A549 treated with CORT108297 at 1 μM for 4 hours (cell line): ENCODE data around the gene ANKMY1. TPM values are rescaled to one million over a fixed set of nuclear protein-coding genes. Genes with fewer than 3 reads are reported as not detected.

Experiments
- total RNA-seq: library from RNA; stranded (reverse); fragments of 200-300 nt; extraction: Qiagen RNA extraction; gene quantifications from 5 replicates; pipeline ENCODE4 v1.2.3, GENCODE V29; 2022

The ANKMY1 gene, protein sequence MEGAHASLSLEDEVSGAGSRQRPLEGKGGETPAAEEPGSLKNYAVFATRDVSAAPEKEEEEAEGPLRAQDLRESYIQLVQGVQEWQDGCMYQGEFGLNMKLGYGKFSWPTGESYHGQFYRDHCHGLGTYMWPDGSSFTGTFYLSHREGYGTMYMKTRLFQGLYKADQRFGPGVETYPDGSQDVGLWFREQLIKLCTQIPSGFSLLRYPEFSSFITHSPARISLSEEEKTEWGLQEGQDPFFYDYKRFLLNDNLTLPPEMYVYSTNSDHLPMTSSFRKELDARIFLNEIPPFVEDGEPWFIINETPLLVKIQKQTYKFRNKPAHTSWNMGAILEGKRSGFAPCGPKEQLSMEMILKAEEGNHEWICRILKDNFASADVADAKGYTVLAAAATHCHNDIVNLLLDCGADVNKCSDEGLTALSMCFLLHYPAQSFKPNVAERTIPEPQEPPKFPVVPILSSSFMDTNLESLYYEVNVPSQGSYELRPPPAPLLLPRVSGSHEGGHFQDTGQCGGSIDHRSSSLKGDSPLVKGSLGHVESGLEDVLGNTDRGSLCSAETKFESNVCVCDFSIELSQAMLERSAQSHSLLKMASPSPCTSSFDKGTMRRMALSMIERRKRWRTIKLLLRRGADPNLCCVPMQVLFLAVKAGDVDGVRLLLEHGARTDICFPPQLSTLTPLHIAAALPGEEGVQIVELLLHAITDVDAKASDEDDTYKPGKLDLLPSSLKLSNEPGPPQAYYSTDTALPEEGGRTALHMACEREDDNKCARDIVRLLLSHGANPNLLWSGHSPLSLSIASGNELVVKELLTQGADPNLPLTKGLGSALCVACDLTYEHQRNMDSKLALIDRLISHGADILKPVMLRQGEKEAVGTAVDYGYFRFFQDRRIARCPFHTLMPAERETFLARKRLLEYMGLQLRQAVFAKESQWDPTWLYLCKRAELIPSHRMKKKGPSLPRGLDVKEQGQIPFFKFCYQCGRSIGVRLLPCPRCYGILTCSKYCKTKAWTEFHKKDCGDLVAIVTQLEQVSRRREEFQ
- total RNA-seq = 8.0 to 12.7 TPM (median 12.1 TPM) in 5 replicates

DNA sequence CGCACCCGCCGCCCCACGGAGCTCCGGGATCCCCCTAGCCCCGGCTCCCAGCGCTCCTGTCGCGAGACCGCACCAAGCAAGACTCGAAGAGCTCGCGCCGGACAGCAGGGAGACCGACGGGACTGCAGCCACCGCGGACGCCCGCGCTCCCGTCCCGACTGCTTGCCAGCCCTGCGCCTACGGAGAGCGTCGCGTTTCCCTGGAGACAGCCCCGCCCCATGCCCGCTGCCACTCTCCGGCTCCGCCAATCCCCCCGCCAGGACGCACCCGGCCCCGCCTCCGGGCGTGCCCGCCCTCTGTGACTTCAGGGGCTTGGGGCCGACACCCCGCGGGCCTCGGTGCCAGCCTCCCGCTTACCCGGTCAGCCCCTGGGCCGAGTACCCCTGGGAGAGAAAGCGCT lies at the start of gene ANKMY1:
TSS of gene ANKMY1 (minus strand) at position 181 of the 400 bp plus-strand sequence. CDS start 653 bp downstream, outside the sequence.

DNA sequence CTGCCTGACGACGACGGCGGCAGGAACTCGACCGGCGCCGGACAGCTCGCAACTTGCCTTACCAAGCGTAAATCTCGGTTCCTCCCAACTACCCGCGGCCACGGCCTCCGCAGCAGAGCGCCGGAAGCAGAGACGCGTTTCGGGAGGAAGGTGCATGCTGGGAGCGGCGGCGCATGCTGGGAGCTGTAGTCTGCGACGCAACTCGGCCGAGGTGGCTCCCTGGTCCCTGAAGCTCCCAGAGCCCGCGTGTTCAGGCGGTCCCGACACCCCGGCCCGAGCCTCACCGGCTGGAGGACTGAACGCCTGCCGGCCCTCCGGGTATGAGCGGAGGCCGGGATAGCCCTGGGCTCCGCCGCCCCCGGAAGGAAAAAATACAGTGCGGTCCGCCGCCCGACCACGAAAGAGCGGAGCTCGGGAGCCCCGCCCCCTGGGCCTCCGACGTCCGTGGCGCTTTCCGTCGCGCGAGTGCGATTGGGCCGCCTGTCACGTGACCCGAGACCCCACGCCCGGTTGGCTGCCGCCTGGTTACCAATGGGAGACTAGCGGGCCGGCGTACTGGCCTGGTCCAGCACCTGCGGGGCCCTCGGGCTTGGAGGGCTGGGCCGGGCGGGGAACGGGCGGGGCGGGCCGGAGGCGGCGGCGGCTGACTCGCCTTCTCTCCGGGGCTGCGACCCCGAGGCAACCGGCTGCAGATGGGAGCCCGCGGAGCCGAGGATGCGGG lies 28.6 kb upstream of the ANKMY1 start, which contains the start of gene CAPN10:
TSS of gene CAPN10 (plus strand) at position 537 of the 721 bp plus-strand sequence. CDS start at position 715, 178 bp downstream.

DNA sequence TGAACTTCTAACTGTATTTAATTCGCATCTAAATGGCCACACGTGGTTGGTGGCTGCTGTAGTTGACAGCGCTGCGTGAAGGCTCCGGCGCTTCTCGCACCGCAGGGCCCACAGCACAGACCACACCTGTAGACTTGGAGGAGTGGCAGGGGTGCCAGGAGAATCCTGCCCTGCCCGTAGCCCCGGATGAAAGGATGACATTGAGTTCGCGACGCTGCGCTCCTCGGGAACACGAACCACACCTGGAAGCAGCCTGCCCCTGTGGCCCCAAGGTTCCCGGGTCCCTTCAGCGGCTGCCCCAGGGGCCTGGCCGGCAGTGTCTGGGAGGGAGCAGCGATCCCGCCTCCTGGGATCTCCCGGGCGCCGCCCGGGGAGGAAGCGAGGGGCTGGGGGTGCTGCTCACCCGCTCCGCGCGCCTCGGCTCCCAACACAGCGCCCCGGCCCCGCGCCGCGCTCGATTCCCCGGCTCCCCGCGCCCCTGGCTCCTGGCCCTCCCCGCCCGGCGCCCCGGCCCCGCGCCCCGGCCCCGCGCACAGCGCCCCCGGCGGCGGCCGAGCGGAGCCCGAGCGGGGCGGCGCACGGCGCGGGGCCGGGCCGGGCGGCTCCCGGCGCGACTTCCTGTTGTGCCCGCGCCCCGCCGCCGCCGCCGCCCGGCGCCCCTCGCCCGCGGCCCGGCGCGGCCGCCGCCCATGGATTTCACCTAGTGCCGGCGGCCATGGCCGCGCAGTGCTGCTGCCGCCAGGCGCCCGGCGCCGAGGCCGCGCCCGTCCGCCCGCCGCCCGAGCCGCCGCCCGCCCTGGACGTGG lies 10.3 kb upstream of the ANKMY1 start, which contains the start of gene RNPEPL1:
TSS of gene RNPEPL1 (plus strand) at position 613 of the 806 bp plus-strand sequence. CDS start at position 716, 103 bp downstream.

DNA sequence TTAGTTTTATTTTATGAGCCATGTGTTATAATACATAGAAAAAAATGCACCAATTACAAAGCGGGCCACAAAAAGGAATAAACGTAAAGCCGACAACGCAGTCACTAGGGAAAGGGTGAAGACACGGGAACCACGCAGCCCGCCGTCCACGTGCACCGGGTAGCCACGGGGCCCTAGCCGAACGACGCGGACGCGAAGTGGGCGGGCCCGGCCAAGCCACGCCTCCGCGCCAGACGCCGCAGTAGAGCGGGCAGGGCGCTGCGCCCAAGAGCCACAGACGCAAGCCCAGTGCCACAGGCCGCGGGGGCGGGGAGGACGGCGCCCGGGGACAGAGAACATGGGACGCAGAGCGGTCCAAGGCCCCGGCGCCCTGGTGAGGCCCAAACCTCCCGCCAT lies 2.3 kb upstream of the ANKMY1 start, which contains the start of gene DUSP28:
TSS of gene DUSP28 (plus strand) at position 274 of the 396 bp plus-strand sequence. CDS start 328 bp downstream, outside the sequence.

DNA sequence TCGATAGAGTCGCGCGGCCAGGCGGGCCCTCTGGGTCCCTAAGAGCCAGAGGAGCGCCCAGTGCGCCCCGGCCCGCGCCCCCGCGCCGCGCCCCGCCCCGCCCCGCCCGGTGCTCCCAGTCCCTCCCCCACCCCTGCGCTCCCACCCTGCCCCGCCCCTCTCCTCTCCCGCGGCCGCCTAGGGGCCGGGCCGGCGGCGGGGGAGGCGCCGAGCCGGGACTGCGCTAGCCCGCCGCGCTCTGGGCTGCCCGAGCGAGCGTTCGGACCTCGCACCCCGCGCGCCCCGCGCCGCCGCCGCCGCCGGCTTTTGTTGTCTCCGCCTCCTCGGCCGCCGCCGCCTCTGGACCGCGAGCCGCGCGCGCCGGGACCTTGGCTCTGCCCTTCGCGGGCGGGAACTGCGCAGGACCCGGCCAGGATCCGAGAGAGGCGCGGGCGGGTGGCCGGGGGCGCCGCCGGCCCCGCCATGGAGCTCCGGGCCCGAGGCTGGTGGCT lies 122.3 kb downstream of the ANKMY1 start, which contains the start of gene GPC1:
TSS of gene GPC1 (plus strand) at position 207 of the 491 bp plus-strand sequence. CDS start at position 463, 256 bp downstream.

Other genes starting within 250 kb of the ANKMY1 start
- 152 to 240 TPM (median 223 TPM) in 5 replicates for gene GPC1, start 122.3 kb downstream of the ANKMY1 start, total RNA-seq
- gene DUSP28, start 2.4 kb upstream of the ANKMY1 start, total RNA-seq = 4.9 to 9.0 TPM (median 7.9 TPM) in 5 replicates
- gene RNPEPL1, start 10.5 kb upstream of the ANKMY1 start, total RNA-seq = 45.8 to 71.9 TPM (median 67.5 TPM) in 5 replicates
- gene CAPN10, start 28.7 kb upstream of the ANKMY1 start, total RNA-seq = 15.9 to 31.5 TPM (median 26.8 TPM) in 5 replicates
- gene GPR35, start 67.5 kb upstream of the ANKMY1 start, total RNA-seq = 0.59 to 1.3 TPM (median 0.94 TPM) in 5 replicates
- not detected in 5 replicates for gene AQP12B, start 124.9 kb upstream of the ANKMY1 start, total RNA-seq
- gene AQP12A, start 133.9 kb upstream of the ANKMY1 start, total RNA-seq = not detected in 5 replicates